Measurements from ENCODE around the gene INSIG1.

The INSIG1 gene

DNA sequence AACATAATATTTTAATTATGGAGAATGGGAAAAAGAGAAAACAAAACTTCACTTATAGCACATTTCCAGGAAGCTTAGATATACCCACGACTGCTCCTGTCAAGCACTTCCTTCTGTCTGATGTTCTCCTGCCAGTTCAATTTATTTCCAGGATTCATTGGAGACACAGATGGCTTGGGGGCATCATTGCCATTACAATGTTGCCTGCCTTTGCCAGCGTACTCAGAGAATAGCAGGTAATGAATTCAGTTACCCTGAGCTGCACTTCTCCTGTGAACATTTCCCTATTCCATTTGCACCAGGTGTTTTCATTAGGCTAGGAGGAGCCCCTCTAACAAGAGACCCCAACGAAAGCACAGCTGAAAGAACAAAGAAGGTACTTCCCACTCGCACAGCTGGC, 33.7 kb downstream of the INSIG1 start:
- H3K27ac Mint-ChIP-seq: no peak overlapping the region
- H3K4me3 Mint-ChIP-seq: no peak overlapping the region
- no peaks in the 10 kb centered on the region for H3K27me3 Mint-ChIP-seq (ENCODE audit: low read depth)
- no peaks in the 10 kb centered on the region for H3K36me3 Mint-ChIP-seq (ENCODE audit: low read depth)
- no peak for TF ChIP-seq CTCF (IDR thresholded peaks at IDR 0.05; ENCODE audit: unreplicated experiment in 3 of 3)
- no peaks in the 10 kb centered on the region for H3K9me3 Mint-ChIP-seq
- H3K4me1 Mint-ChIP-seq: no peaks in the 10 kb centered on the region

GRCh38 chr7:155333346-155334234, 35.9 kb downstream of the INSIG1 start:
- Mint-ChIP-seq H3K27ac (no peak overlapping the region), H3K36me3 (ENCODE audit: low read depth) (no peaks in the 10 kb centered on the region), H3K4me1 (no peaks in the 10 kb centered on the region), H3K4me3 (no peak overlapping the region), H3K27me3 (ENCODE audit: low read depth) (no peaks in the 10 kb centered on the region), H3K9me3 (no peaks in the 10 kb centered on the region)
- no peak for TF ChIP-seq CTCF (IDR thresholded peaks at IDR 0.05; ENCODE audit: unreplicated experiment in 3 of 3)

GRCh38 chr7:155336812-155337602, 39.3 kb downstream of the INSIG1 start:
- Mint-ChIP-seq H3K27ac (no peak overlapping the region), H3K27me3 (ENCODE audit: low read depth) (peaks cover 5% of the 10 kb centered on the region), H3K9me3 (no peaks in the 10 kb centered on the region), H3K4me3 (no peak overlapping the region), H3K36me3 (ENCODE audit: low read depth) (no peaks in the 10 kb centered on the region), H3K4me1 (no peaks in the 10 kb centered on the region)
- TF ChIP-seq CTCF (IDR thresholded peaks at IDR 0.05; ENCODE audit: unreplicated experiment in 3 of 3): no peak

DNA sequence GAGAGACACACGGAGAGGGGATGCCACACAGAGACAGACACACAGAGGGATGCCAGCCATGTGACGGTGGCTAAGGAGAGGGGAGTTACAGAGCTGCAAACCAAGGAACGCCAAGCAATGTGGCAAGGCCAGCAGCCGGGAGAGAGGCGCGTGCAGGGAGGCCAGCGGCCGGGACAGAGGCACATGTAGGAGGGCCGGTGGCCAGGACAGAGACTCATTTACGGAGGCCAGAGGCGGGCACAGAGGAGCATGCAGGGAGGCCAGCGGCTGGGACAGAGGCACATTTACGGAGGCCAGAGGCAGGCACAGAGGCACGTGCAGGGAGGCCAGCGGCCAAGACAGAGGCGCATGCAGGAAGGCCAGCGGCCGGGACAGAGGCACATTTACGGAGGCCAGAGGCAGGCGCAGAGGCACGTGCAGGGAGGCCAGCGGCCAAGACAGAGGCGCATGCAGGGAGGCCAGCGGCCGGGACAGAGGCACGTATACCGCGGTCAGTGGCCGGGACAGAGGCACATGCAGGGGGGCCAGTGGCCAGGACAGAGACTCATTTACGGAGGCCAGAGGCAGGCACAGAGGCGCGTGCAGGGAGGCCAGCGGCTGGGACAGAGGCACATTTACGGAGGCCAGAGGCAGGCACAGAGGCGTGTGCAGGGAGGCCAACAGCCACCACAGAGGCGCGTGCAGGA, 40.4 kb downstream of the INSIG1 start:
- H3K27ac Mint-ChIP-seq: no peak overlapping the region
- H3K4me1 Mint-ChIP-seq: no peaks in the 10 kb centered on the region
- no peaks in the 10 kb centered on the region for H3K36me3 Mint-ChIP-seq (ENCODE audit: low read depth)
- no peak overlapping the region for H3K4me3 Mint-ChIP-seq
- peaks cover 14% of the 10 kb centered on the region for H3K27me3 Mint-ChIP-seq (ENCODE audit: low read depth)
- no peak for TF ChIP-seq CTCF (IDR thresholded peaks at IDR 0.05; ENCODE audit: unreplicated experiment in 3 of 3)
- H3K9me3 Mint-ChIP-seq: no peaks in the 10 kb centered on the region

- no peaks in the 10 kb centered on the region for H3K4me1 Mint-ChIP-seq
- no peaks in the 10 kb centered on the region for H3K9me3 Mint-ChIP-seq
- no peak overlapping the region for H3K27ac Mint-ChIP-seq
- no peaks in the 10 kb centered on the region for H3K36me3 Mint-ChIP-seq (ENCODE audit: low read depth)
- no peak for TF ChIP-seq CTCF (IDR thresholded peaks at IDR 0.05; ENCODE audit: unreplicated experiment in 3 of 3)
- peaks cover 17% of the 10 kb centered on the region for H3K27me3 Mint-ChIP-seq (ENCODE audit: low read depth)
- H3K4me3 Mint-ChIP-seq: no peak overlapping the region
These were observed 41.1 kb downstream of the INSIG1 start for GRCh38 chr7:155338632-155339320.
